Suprapubic skin (tissue), 4 donors: Measurements from ENCODE around the gene ZNF559. TPM values are rescaled to one million over a fixed set of nuclear protein-coding genes. Genes with fewer than 3 reads are reported as not detected.
A peak's percentile ranks its signal among the peaks of the same experiment; 100 is the strongest.
"Not testable (repeated sequence)": the region's sequence is repeated elsewhere in the genome, so short reads cannot be mapped to it uniquely, and the experiment has no call there.

ENCODE experiments used
- DNase-seq, 2 donors: peaks; one replicate each; pipeline ENCODE4 v3.0.0-alpha.2; 2019; ENCODE audit warnings: low spot score in 2 of 2
- H3K27ac ChIP-seq: fragments of 200-600 bp; sonication (generic); one replicate; pipeline ENCODE4 v1.5.1; 2019
- H3K27me3 ChIP-seq: fragments of 200-600 bp; sonication (generic); one replicate; pipeline ENCODE4 v1.5.1; 2019
- H3K36me3 ChIP-seq: fragments of 200-600 bp; sonication (generic); one replicate; pipeline ENCODE4 v1.5.1; 2019
- H3K4me1 ChIP-seq: fragments of 200-600 bp; sonication (generic); one replicate; pipeline ENCODE4 v1.5.1; 2019
- H3K4me3 ChIP-seq: fragments of 200-600 bp; sonication (generic); one replicate; pipeline ENCODE4 v1.5.1; 2019; ENCODE audit warnings: mild to moderate bottlenecking
- H3K9me3 ChIP-seq: fragments of 200-600 bp; sonication (generic); one replicate; pipeline ENCODE4 v1.5.1; 2019
- EP300 ChIP-seq: sonication (generic); formaldehyde crosslinking; IDR thresholded peaks from one replicate; pipeline ENCODE4 v1.6.1; 2017; ENCODE audit warnings: antibody characterized with exemption
- POLR2A ChIP-seq, 2 donors: fragments of 450-650 bp; IDR thresholded peaks; one replicate each; pipeline ENCODE4 v1.6.1; 2017; ENCODE audit warnings: antibody characterized with exemption in 2 of 2, mild to moderate bottlenecking in 2 of 2, moderate library complexity in 2 of 2
- POLR2AphosphoS5 ChIP-seq, 3 donors: sonication (generic); formaldehyde crosslinking; IDR thresholded peaks; one replicate each; pipeline ENCODE4 v1.6.1; 2017; ENCODE audit warnings: antibody characterized with exemption in 3 of 3
- WGBS: methylation state at CpG from one replicate; pipeline ENCODE4 v1.1.5; 2018; 5-methylcytosine and 5-hydroxymethylcytosine counted together
- total RNA-seq, 4 donors: library from RNA; depleted of rRNA; stranded (reverse); fragments of >200 nt; gene quantifications; one replicate each; pipeline ENCODE4 v1.1.0, GENCODE V29; 2016
- TF ChIP-seq, protein P1 (sequence below), 2 donors: fragments of 200-600 bp in 1 of 2; fragments of 450-650 bp in 1 of 2; sonication (generic) in 1 of 2; IDR thresholded peaks; one replicate each; pipeline ENCODE4 v1.5.1; 2016 to 2019; ENCODE audit warnings: antibody characterized with exemption in 2 of 2, mild to moderate bottlenecking in 1 of 2, moderate library complexity in 1 of 2

The ZNF559 gene
- total RNA-seq, 4 donors from 2014 or later = 11.2 to 19.0 (median 12.4) TPM

DNA sequence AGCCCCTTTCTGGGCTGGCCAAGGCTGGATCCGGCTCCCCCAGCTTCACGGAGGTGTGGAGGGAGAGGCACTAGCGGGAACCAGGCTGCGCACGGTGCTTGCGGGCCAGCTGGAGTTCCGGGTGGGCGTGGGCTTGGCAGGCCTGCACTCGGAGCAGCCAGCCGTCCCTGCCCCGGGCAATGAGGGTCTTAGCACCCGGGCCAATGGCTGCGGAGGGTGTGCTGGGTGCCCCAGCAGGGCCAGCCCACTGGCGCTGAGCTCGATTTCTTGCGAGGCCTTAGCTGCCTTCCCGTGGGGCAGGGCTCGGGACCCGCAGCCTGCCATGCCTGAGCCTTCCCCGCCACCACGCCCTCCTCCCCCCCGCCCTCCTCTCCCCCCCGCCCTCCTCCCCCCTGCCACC lies 2.6 kb upstream of the ZNF559 start:
- Histone ChIP-seq H3K4me3 (no peak overlapping the region), H3K9me3 (peaks cover 3% of the 10 kb centered on the region)
- TF ChIP-seq POLR2A (IDR thresholded peaks at IDR 0.05) (no peak), POLR2AphosphoS5 (IDR thresholded peaks at IDR 0.05) (no peak), EP300 (no peak)
- TF ChIP-seq, protein P1, sequence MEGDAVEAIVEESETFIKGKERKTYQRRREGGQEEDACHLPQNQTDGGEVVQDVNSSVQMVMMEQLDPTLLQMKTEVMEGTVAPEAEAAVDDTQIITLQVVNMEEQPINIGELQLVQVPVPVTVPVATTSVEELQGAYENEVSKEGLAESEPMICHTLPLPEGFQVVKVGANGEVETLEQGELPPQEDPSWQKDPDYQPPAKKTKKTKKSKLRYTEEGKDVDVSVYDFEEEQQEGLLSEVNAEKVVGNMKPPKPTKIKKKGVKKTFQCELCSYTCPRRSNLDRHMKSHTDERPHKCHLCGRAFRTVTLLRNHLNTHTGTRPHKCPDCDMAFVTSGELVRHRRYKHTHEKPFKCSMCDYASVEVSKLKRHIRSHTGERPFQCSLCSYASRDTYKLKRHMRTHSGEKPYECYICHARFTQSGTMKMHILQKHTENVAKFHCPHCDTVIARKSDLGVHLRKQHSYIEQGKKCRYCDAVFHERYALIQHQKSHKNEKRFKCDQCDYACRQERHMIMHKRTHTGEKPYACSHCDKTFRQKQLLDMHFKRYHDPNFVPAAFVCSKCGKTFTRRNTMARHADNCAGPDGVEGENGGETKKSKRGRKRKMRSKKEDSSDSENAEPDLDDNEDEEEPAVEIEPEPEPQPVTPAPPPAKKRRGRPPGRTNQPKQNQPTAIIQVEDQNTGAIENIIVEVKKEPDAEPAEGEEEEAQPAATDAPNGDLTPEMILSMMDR (IDR thresholded peaks at IDR 0.05) = no peak

DNA sequence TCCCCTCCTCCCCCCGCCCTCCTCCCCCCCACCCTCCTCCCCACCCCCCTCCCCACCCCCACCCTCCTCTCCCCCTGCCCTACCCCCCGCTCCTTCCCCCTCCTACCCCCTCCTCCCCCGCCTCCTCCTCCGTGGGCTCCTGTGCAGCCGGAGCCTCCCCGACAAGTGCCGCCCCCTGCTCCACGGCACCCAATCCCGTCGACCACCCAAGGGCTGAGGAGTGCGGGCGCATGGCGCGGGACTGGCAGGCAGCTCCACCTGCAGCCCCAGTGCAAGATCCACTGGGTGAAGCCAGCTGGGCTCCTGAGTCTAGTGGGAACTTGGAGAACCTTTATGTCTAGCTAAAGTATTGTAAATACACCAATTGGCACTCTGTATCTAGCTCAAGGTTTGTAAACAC lies 2.2 kb upstream of the ZNF559 start:
- not testable (repeated sequence) for H3K36me3 ChIP-seq, DNase-seq
- WGBS = 100% methylated on average over 11 of the region's 14 CpGs

More for the DNA sequence above, 2.6 kb upstream of the ZNF559 start:
- Histone ChIP-seq H3K27ac (no peak overlapping the region), H3K4me1 (peaks cover 12% of the 10 kb centered on the region), H3K36me3 (peaks cover 3% of the 10 kb centered on the region), H3K27me3 (no peaks in the 10 kb centered on the region)
- 97% methylated on average over 8 of the region's 23 CpGs for WGBS
- DNase-seq = no peak

DNA sequence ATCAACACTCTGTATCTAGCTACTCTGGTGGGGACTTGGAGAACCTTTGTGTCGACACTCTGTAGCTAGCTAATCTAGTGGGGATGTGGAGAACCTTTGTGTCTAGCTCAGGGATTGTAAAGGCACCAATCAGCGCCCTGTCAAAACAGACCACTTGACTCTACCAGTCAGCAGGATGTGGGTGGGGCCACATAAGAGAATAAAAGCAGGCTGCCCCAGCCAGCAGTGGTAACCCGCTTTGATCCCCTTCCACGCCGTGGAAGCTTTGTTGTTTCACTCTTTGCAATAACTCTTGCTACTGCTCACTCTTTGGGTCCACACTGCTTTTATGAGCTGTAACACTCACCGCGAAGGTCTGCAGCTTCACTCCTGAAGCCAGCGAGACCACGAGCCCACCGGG lies 1.8 kb upstream of the ZNF559 start:
- H3K4me3 ChIP-seq, H3K27ac ChIP-seq, H3K36me3 ChIP-seq, DNase-seq, H3K27me3 ChIP-seq: not testable (repeated sequence)
- WGBS = 99% methylated on average over 10 of the region's 10 CpGs
- peaks cover 12% of the 10 kb centered on the region for H3K4me1 ChIP-seq
- peaks cover 12% of the 10 kb centered on the region for H3K9me3 ChIP-seq

More for the DNA sequence above, 2.2 kb upstream of the ZNF559 start:
- not testable (repeated sequence) for H3K4me3 ChIP-seq, H3K27me3 ChIP-seq, H3K9me3 ChIP-seq, H3K27ac ChIP-seq
- H3K4me1 ChIP-seq = peaks cover 12% of the 10 kb centered on the region

DNA sequence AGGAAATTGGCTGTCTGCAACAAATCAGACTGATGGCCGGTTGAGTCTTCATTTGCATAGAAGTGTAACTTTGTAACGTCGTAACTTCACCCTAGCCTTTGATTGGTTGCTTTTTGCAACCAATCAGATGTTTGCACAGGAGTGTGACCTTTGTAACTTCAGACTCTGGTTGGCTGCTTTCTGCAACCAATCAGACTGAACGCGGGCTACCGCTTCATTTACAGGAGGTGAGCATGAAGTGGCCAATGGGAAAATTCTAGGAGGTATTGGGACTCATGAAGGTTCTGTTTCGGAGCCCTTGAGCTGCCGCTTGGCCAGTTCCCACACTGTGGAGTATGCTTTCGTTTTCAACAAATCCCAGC lies 441 bp upstream of the ZNF559 start:
- no peak for TF ChIP-seq POLR2AphosphoS5 (IDR thresholded peaks at IDR 0.05)
- TF ChIP-seq, protein P1 (IDR thresholded peaks at IDR 0.05) = peak in 1 of 2 donors; percentile 17
- 2% methylated on average over 9 of the region's 9 CpGs for WGBS
- peak overlapping the region; percentile 90 for H3K4me3 ChIP-seq
- H3K9me3 ChIP-seq = peaks cover 17% of the 10 kb centered on the region
- H3K36me3 ChIP-seq = peaks cover 11% of the 10 kb centered on the region
- peaks cover 12% of the 10 kb centered on the region for H3K4me1 ChIP-seq
- H3K27me3 ChIP-seq = no peaks in the 10 kb centered on the region
- DNase-seq = peak in 1 of 2 donors; percentile 77
- peak overlapping the region; percentile 90 for H3K27ac ChIP-seq

DNA sequence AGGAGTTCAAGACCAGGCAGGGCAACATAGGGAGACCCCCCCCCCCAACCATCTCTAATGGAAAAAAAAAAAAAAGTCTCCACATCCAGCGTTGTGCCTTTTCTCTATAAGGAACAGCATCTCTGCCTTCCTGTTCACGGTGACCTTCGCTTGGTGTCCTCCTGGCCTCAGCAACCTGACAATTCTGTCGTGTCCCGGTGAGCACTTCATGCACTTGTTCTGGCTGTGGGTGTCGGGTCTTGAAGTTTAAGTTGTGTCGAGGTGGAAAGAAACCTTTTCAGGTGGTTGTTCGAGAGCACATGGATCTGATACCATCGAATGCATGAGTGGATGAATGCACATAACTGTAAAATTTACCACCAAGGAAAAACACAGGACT lies 594 bp downstream of the ZNF559 start:
- H3K9me3 ChIP-seq = peaks cover 17% of the 10 kb centered on the region
- H3K27me3 ChIP-seq = no peaks in the 10 kb centered on the region
- 62% methylated on average over 6 of the region's 9 CpGs for WGBS
- H3K4me1 ChIP-seq = peaks cover 12% of the 10 kb centered on the region
- peaks cover 11% of the 10 kb centered on the region for H3K36me3 ChIP-seq
- peak overlapping the region; percentile 90 for H3K27ac ChIP-seq
- H3K4me3 ChIP-seq = peak overlapping the region; percentile 90
- DNase-seq = no peak
- TF ChIP-seq, protein P1 (IDR thresholded peaks at IDR 0.05) = no peak
- no peak for TF ChIP-seq EP300
- no peak for TF ChIP-seq POLR2A (IDR thresholded peaks at IDR 0.05)
- no peak for TF ChIP-seq POLR2AphosphoS5 (IDR thresholded peaks at IDR 0.05)

DNA sequence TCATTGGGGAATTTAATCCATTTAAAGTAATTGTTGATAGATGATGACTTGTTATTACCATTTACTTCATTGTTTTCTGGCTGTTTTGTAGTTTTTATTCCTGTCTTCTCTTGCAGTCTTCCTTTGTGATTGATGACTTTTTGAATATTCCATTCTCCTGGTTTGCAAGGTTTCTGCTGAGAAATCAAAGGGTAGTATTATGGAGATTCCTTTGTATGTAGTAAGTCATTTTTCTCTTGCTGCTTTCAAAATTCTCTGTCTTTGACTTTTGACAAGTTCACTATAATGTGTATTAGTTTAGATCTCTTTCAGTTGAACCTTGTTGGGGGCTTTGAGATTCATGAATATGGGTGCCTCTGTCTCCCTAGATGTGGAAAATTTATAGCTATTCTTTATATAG lies 6.0 kb downstream of the ZNF559 start:
- H3K9me3 ChIP-seq = peaks cover 64% of the 10 kb centered on the region
- H3K4me1 ChIP-seq = peaks cover 1% of the 10 kb centered on the region
- H3K27ac ChIP-seq = no peak overlapping the region
- H3K4me3 ChIP-seq = no peak overlapping the region
- no peak for DNase-seq
- no peaks in the 10 kb centered on the region for H3K27me3 ChIP-seq
- peaks cover 33% of the 10 kb centered on the region for H3K36me3 ChIP-seq
- TF ChIP-seq EP300 = no peak
- TF ChIP-seq, protein P1 (IDR thresholded peaks at IDR 0.05) = no peak
- no peak for TF ChIP-seq POLR2AphosphoS5 (IDR thresholded peaks at IDR 0.05)
- no peak for TF ChIP-seq POLR2A (IDR thresholded peaks at IDR 0.05)
